GM12891 (cell line): ENCODE measurements around the gene TMEFF1.

Source experiments
- DNase-seq: peaks from one replicate; pipeline ENCODE4 v3.0.0; 2011; ENCODE audit warnings: low spot score; ENCODE audit not compliant: insufficient read length
- FAIRE-seq: peaks from 2 replicates; lab custom pipeline; 2011; peaks lifted over from hg19 to GRCh38; lab: Jason Lieb, UNC
- PAX5 ChIP-seq: IDR thresholded peaks from 2 replicates; pipeline ENCODE4 v1.6.1; 2011; ENCODE audit warnings: low read length, moderate library complexity, mild to moderate bottlenecking; ENCODE audit not compliant: insufficient read depth, severe bottlenecking
- POLR2A ChIP-seq: IDR thresholded peaks from 2 replicates; pipeline ENCODE4 v1.6.1; 2011; ENCODE audit warnings: low read depth, low read length, control low read depth
- POLR2AphosphoS5 ChIP-seq: IDR thresholded peaks from 2 replicates; pipeline ENCODE4 v1.6.1; 2011; ENCODE audit warnings: low read depth, low read length, control low read depth
- POU2F2 ChIP-seq: IDR thresholded peaks from 2 replicates; pipeline ENCODE4 v1.6.1; 2011; ENCODE audit warnings: low read depth, mild to moderate bottlenecking, control low read depth, low read length, moderate library complexity
- SPI1 ChIP-seq: IDR thresholded peaks from 2 replicates; pipeline ENCODE4 v1.6.1; 2011; ENCODE audit warnings: low read depth, low read length, control low read depth
- TAF1 ChIP-seq: IDR thresholded peaks from 2 replicates; pipeline ENCODE4 v1.6.1; 2011; ENCODE audit warnings: low read depth, low read length, control low read depth

Gene TMEFF1

GRCh38 chr9:100466829-100467221 is 6.1 kb upstream of the TMEFF1 start:
- FAIRE-seq (no peak), DNase-seq (no peak)
- TF ChIP-seq POU2F2: no peak
- no peak for TF ChIP-seq SPI1
- TF ChIP-seq POLR2A: no peak
- TF ChIP-seq POLR2AphosphoS5: no peak
- TF ChIP-seq TAF1: no peak

DNA sequence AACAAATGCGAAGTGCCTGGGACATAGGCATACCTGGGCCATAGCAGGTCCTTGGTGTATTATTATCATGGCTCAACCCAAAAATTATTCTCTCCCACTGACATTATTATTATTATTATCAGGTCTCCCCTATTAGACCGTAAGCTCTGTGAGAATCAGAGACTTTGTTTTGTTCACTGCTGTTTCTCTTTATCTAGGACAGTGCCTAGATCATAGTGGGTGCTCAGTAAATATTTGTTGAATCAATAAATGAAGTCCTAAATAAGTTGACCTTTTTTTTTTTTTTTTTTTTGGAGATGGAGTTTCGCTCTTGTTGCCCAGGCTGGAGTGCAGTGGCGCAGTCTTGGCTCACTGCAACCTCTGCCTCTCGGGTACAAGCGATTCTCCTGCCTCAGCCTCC is 4.9 kb upstream of the TMEFF1 start:
- no peak for FAIRE-seq
- no peak for DNase-seq
- TF ChIP-seq TAF1 (no peak), POLR2A (no peak), POLR2AphosphoS5 (no peak), POU2F2 (no peak), SPI1 (no peak), PAX5 (no peak)

DNA sequence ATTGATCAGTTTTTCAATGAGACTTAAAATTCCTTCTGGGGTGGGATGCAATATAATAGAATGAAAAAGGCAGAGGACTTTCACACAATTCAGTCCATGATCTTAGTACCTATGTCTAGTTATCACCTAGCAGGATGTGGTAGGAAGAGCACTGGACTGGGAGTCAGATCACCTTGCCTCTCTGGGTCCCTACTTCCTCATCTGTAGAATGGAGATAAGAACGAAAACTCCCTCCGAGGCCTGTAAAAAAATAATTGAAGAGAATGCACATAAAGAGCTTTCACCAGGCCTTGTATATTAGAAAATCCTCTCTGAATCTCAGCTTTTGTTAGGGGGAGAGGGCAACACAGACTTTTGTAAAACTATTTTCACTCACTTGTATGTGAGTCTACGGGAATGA is 681 bp upstream of the TMEFF1 start:
- no peak for DNase-seq
- FAIRE-seq: no peak
- TF ChIP-seq POU2F2: no peak
- TF ChIP-seq POLR2A: no peak
- TF ChIP-seq PAX5: no peak
- no peak for TF ChIP-seq TAF1
- no peak for TF ChIP-seq POLR2AphosphoS5
- no peak for TF ChIP-seq SPI1

- TF ChIP-seq POU2F2 (no peak), TAF1 (no peak), POLR2A (no peak), POLR2AphosphoS5 (no peak), PAX5 (no peak), SPI1 (no peak)
- FAIRE-seq (no peak), DNase-seq (peak; percentile 43)
Measured at GRCh38 chr9:100473276-100474081, 530 bp downstream of the TMEFF1 start.

DNA sequence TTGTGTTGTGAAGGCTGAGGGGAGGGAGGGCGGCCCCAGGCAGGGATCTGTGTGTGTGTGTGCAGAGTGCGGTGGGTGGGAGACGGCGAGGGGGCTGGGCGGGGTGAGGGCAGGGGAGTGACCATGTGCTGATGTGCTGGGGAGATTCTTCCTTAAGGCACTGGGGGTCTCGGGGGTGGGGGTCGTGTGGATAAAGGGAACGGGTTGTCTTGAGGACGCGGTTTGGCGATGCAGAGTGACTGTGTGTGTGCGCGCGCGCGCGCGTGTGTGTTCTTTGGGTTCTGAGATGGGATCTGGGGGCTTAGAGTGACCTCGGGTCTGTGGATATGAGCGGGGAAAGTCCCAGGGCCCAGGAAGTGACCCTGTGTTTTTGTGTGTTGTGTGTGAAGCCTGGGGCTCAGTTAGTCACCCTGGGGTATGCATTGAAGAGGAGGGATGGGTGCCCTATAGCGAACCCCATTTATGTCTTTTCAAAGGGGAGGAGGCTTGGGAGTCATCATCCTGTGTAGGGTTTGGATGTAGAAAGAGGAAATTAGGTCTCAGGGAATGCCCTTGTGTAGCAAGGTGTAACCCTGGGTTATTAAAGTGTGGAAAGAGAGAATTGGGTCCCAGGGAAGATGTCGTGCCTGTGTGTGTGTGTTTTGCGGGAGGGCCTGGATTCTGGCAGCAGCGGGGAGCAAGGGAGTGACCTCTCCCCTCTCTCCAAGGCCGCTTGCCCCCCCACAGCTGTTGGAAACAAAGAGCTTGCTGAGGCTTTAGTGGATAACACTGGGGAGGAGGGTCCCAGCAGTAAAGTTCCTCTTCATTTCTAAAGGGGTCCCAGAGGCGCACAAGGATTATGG is 1.4 kb downstream of the TMEFF1 start:
- FAIRE-seq (no peak), DNase-seq (no peak)
- TF ChIP-seq SPI1: no peak
- TF ChIP-seq POLR2AphosphoS5: no peak

DNA sequence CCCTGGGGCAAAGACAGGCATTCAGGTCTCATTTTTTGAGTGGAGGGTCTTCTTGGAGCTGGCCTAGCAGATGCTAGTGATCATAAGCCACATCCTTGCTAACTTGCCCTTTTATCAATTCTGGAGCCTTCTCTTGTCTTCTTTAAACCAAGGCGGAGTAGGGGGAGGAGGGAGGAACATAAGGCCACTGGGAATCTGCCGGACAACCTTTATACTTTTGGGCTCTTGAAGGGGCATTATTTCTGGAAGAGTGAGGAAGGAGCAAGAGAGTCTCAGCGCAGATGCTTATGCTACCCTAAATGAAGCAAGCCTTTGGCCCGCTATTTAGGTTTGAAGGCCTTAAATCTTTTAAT is 2.0 kb downstream of the TMEFF1 start:
- TF ChIP-seq POU2F2 (no peak), SPI1 (no peak), TAF1 (no peak), POLR2A (no peak), POLR2AphosphoS5 (no peak), PAX5 (no peak)
- no peak for DNase-seq

DNA sequence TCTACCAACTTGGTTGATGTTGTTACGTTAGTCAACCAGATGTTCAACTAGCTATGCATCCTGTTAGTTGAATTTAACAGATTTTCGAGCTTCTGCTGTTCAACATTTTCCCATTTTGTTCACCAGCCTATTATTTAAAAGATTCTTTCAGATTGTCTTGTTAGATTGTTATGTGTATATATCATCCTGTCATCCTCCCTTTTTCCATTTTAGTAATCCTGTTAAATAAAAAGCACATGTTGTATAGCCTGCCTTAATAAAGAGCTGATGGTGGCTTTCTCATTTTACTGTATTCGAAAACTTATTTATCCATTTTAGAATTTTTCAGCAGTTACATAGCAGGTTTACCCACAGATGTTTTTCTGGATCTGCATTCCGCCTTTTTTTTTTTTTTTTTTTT is 4.3 kb downstream of the TMEFF1 start:
- FAIRE-seq (no peak), DNase-seq (no peak)
- TF ChIP-seq POLR2AphosphoS5: no peak
- TF ChIP-seq TAF1: no peak
- TF ChIP-seq POU2F2: no peak
- TF ChIP-seq SPI1: no peak
- no peak for TF ChIP-seq POLR2A
- TF ChIP-seq PAX5: no peak

More for the DNA sequence above, 2.0 kb downstream of the TMEFF1 start:
- no peak for FAIRE-seq

GRCh38 chr9:100478192-100478591 is 5.2 kb downstream of the TMEFF1 start:
- DNase-seq: no peak
- no peak for FAIRE-seq
- TF ChIP-seq POLR2A (no peak), POLR2AphosphoS5 (no peak), PAX5 (no peak), TAF1 (no peak), SPI1 (no peak), POU2F2 (no peak)

- FAIRE-seq (no peak), DNase-seq (no peak)
- TF ChIP-seq POU2F2: no peak
- no peak for TF ChIP-seq TAF1
- TF ChIP-seq SPI1: no peak
- TF ChIP-seq POLR2AphosphoS5: no peak
- TF ChIP-seq PAX5: no peak
- no peak for TF ChIP-seq POLR2A
Measured at GRCh38 chr9:100479820-100480219, 6.9 kb downstream of the TMEFF1 start.

DNA sequence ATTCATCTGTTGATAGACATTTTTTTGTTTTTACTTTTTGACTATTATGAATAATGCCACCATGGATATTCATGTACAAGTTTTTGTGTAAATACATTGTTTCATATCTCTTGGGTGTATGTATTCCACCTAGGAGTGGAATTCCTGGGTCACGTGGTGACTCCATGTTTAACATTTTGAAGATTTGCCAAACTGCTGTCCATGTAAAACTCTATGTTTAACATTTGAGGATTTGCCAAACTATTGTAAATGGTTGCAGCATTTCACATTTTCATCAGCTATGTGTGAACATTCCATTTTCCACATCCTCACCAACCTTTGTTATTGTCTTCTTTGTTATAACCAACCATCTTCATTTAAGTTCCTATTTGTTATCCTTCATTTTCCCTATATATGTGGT is 12.2 kb downstream of the TMEFF1 start:
- TF ChIP-seq PAX5: no peak
- TF ChIP-seq POLR2A: no peak
- TF ChIP-seq TAF1: no peak
- no peak for TF ChIP-seq POLR2AphosphoS5
- DNase-seq (no peak), FAIRE-seq (no peak)
